Mucosa of descending colon (tissue), 3 donors: ENCODE data around the gene RALB. TPM values are rescaled to one million over a fixed set of nuclear protein-coding genes. Genes with fewer than 3 reads are reported as not detected.
"Not testable (repeated sequence)": the region's sequence is repeated elsewhere in the genome, so short reads cannot be mapped to it uniquely, and the experiment has no call there.

Experiments used
- ATAC-seq: fragments of 200-7000 bp; cut with Tn5 transposase; one replicate; pipeline ENCODE4 v1.9.1; 2020; ENCODE audit warnings: mild to moderate bottlenecking, moderate library complexity
- DNase-seq, 3 donors: peaks; one replicate each; pipeline ENCODE4 v3.0.0-alpha.2; 2020
- H3K36me3 ChIP-seq: fragments of 200-600 bp; one replicate; pipeline ENCODE4 v1.8.0; 2021; ENCODE audit warnings: low read depth, mild to moderate bottlenecking
- H3K4me1 ChIP-seq: fragments of 200-600 bp; one replicate; pipeline ENCODE4 v1.8.0; 2021; ENCODE audit warnings: low read depth, mild to moderate bottlenecking
- H3K4me3 ChIP-seq: fragments of 200-600 bp; one replicate; pipeline ENCODE4 v1.8.0; 2021; ENCODE audit warnings: mild to moderate bottlenecking
- H3K9me3 ChIP-seq: fragments of 200-600 bp; one replicate; pipeline ENCODE4 v1.8.0; 2021; ENCODE audit warnings: mild to moderate bottlenecking
- intact Hi-C, 2 donors: fragments of 100-400 bp; cut with DNase I in 1 of 2; cut with micrococcal nuclease in 1 of 2; formaldehyde crosslinking; loops; one replicate each; pipeline versions ENCODE4 v1.11.0 to v1.11.1; 2022; cut with DNase I, micrococcal nuclease
- total RNA-seq, 3 donors: library from RNA; stranded (reverse); fragmentation: NEBNext Ultra II Directional in 2 of 3; extraction: Animal tissue kit (Norgen Biotek cat#: 25700) in 2 of 3; gene quantifications; one replicate each; pipeline versions ENCODE4 v1.2.1 to v1.2.4, GENCODE V29; 2021 to 2023
- TF ChIP-seq, protein P1 (sequence below): fragments of 200-600 bp; IDR thresholded peaks from one replicate; pipeline ENCODE4 v1.8.0; 2022; ENCODE audit warnings: antibody characterized with exemption, mild to moderate bottlenecking
- donor health status: DM: no; HTN: no; CAD: no; lungs with moderate emphysema.
- donor health status: DM: no; HTN: no; CAD: no.
- donor health status: DM: no; HTN: yes; CAD: no.

RALB gene
- total RNA-seq, 3 donors from 2014 or later, result 75.1 to 83.8 (median 80.8) TPM

- Histone ChIP-seq H3K4me1 (no peaks in the 10 kb centered on the region), H3K9me3 (no peaks in the 10 kb centered on the region), H3K4me3 (no peak overlapping the region), H3K36me3 (no peaks in the 10 kb centered on the region)
- DNase-seq, result no peak
- intact Hi-C loops, result no loop called here
- TF ChIP-seq, protein P1, sequence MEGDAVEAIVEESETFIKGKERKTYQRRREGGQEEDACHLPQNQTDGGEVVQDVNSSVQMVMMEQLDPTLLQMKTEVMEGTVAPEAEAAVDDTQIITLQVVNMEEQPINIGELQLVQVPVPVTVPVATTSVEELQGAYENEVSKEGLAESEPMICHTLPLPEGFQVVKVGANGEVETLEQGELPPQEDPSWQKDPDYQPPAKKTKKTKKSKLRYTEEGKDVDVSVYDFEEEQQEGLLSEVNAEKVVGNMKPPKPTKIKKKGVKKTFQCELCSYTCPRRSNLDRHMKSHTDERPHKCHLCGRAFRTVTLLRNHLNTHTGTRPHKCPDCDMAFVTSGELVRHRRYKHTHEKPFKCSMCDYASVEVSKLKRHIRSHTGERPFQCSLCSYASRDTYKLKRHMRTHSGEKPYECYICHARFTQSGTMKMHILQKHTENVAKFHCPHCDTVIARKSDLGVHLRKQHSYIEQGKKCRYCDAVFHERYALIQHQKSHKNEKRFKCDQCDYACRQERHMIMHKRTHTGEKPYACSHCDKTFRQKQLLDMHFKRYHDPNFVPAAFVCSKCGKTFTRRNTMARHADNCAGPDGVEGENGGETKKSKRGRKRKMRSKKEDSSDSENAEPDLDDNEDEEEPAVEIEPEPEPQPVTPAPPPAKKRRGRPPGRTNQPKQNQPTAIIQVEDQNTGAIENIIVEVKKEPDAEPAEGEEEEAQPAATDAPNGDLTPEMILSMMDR, result no peak
- no peak for ATAC-seq
Measured at GRCh38 chr2:120319686-120320317, 67.2 kb downstream of the RALB start.

DNA sequence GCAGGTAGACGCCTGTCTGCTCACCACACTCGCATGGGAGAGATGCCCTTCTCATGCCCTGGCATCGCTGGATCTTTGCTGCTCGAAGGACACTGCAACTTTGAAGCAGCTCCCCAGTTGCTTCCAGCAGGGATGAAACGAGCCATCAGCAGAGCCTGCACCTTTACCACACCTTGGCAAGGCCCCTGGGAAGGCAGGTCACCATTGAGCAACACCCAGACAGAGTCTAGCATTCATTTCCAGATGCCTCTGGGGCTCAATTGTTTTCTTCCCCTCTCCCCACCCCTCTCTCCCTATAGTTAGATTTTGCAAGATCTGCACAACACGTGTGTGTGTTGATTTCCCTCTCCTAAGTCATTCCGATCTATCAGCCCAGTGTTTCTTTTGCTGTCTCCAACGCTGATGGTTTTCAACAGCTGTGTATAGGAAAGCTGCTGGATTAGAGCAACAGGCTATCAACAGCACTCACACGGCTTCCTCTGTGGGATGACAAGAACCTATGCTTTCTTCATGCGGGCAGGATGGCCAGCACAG, 67.7 kb downstream of the RALB start:
- DNase-seq, result no peak
- Histone ChIP-seq H3K36me3 (no peaks in the 10 kb centered on the region), H3K4me1 (no peaks in the 10 kb centered on the region), H3K4me3 (no peak overlapping the region), H3K9me3 (no peaks in the 10 kb centered on the region)
- intact Hi-C loops, result no loop called here
- TF ChIP-seq, protein P1, result no peak
- no peak for ATAC-seq

DNA sequence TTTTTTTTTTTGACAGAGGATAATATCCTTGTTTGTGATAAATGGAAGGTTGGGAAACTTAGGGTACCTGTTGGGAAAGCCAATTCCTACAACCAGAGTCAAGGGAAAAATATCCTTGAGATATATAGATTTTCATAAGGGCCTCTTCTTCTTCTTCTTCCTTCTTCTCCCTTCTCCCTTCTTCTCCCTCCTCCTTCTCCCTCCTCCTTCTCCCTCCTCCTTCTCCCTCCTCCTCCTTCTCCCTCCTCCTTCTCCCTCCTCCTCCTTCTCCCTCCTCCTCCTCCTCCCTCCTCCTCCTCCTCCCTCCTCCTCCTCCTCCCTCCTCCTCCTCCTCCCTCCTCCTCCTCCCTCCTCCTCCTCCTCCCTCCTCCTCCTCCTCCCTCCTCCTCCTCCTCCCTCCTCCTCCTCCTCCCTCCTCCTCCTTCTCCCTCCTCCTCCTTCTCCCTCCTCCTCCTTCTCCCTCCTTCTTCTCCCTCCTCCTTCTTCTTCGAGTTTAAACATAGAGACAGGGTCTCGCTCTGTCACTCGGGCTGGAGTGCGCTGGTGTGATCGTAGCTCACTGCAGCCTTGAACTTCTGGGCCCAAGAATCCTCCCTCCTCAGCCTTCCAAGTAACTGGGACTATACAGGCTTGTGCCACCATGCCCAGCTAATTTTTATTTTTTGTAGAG, 68.4 kb downstream of the RALB start:
- H3K9me3 ChIP-seq, H3K36me3 ChIP-seq, intact Hi-C loops, H3K4me3 ChIP-seq, ATAC-seq, H3K4me1 ChIP-seq, DNase-seq: not testable (repeated sequence)

DNA sequence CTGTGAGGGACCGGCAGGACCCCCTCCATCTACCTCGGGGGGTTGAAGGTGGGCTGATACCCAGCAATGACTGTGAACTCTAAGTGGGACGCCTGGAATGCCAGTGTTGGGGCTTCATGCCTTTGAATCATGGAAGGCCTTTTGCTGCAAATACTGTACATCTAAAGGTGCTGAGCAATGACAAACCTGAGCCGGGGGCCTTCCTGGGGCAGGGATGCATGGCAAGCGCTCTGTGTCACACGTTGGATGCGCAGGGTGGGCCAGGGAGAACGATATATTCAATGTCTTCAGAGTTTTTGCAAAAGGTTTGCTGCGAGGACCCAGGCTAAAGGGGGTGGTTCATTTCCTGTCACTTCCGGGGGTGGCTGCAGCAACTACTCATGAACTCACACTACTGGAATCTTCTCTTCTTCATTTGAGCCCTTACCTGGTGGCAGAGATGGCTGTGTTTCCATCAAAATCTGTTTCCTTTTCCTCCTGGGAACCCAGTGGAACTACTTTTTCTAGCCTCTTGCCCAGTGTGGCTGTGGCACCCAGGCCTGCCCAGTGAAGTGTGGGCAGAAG, 69.2 kb downstream of the RALB start:
- TF ChIP-seq, protein P1, result no peak
- intact Hi-C loops, result no loop called here
- Histone ChIP-seq H3K36me3 (no peaks in the 10 kb centered on the region), H3K4me3 (no peak overlapping the region), H3K4me1 (no peaks in the 10 kb centered on the region), H3K9me3 (no peaks in the 10 kb centered on the region)
- DNase-seq (no peak), ATAC-seq (no peak)

- Histone ChIP-seq H3K4me3 (no peak overlapping the region), H3K36me3 (no peaks in the 10 kb centered on the region), H3K4me1 (no peaks in the 10 kb centered on the region), H3K9me3 (no peaks in the 10 kb centered on the region)
- no peak for DNase-seq
- TF ChIP-seq, protein P1, result no peak
- ATAC-seq, result no peak
- intact Hi-C loops, result no loop called here
Measured at GRCh38 chr2:120322329-120322728, 69.7 kb downstream of the RALB start.

- peak; percentile 42 for ATAC-seq
- no peaks in the 10 kb centered on the region for H3K4me1 ChIP-seq
- TF ChIP-seq, protein P1, result no peak
- no peak overlapping the region for H3K4me3 ChIP-seq
- no peaks in the 10 kb centered on the region for H3K9me3 ChIP-seq
- H3K36me3 ChIP-seq, result no peaks in the 10 kb centered on the region
- peak in 1 of 3 donors; percentile 34 for DNase-seq
- intact Hi-C loops, result no loop called here
Measured at GRCh38 chr2:120323214-120323613, 70.6 kb downstream of the RALB start.
